Measurements from ENCODE around the gene TATDN3. TPM values are rescaled to one million over a fixed set of nuclear protein-coding genes. Genes with fewer than 3 reads are reported as not detected.

Gene TATDN3
- total and polyA plus RNA-seq, 9 of the 15 experiments (the other 6 are each of a cell fraction or from before 2014, with no cell fraction given): 18.3 to 79.9 (median 28.2) TPM

DNA sequence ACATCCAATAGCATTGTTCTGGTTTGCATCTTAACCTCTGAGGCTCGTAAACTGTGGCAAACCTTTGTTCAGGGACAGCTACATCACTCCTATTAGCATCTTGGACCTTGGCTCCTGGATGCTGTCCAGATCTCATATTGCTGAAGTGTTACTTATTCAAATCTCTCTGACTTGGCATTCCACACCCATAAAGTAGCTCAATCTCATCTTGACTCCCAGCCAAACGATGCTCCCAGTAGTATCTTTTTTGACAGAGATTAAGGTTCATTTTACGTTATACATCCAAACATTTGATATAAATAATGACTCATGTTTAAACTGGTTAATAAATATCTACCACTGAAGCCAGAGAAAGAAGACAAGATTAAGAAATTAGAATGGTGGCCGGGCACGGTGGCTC, 62.0 kb downstream of the TATDN3 start:
- DNase-seq (ENCODE audit: extremely low read depth in 1 of 4, low spot score in 3 of 4): no peak
- Histone ChIP-seq H3K36me3 (ENCODE audit: control insufficient read depth, insufficient read depth, low read length) (no peaks in the 10 kb centered on the region), H2AFZ (ENCODE audit: low read depth, low read length) (no peak overlapping the region), H3K4me1 (replicated peaks in 1 of 2; ENCODE audit: control insufficient read depth in 2 of 2, insufficient read depth in 2 of 2, low read length in 2 of 2) (peaks cover 7 to 18% of the 10 kb centered on the region in 2 experiments; a peak in 4 of 5 replicates), H3K4me2 (ENCODE audit: insufficient read depth, low read length) (no peak overlapping the region), H3K79me2 (ENCODE audit: control insufficient read depth, insufficient read depth, low read length) (peaks cover 12% of the 10 kb centered on the region), H3K4me3 (no peak overlapping the region), H3K9me1 (ENCODE audit: control insufficient read depth, insufficient read depth, low read length) (no peaks in the 10 kb centered on the region), H3K27ac (ENCODE audit: extremely low read depth, low read depth, low read length) (no peak overlapping the region), H3K9ac (ENCODE audit: insufficient read depth in 1 of 2, low read depth in 2 of 2, low read length in 2 of 2) (no peak overlapping the region), H4K20me1 (replicated peaks; ENCODE audit: control insufficient read depth, insufficient read depth, low read length) (0 out of 2 replicates have a peak, but pooled peaks cover under 1% of the 10 kb centered on the region), H3K27me3 (ENCODE audit: control insufficient read depth in 2 of 2, insufficient read depth in 2 of 2, low read length in 2 of 2) (no peaks in the 10 kb centered on the region), H3K9me3 (replicated peaks; ENCODE audit: control insufficient read depth, insufficient read depth, low read depth, low read length) (no peaks in the 10 kb centered on the region)
- WGBS (ENCODE audit: insufficient coverage, low coverage, missing lambda C conversion rate): 58% methylated on average over 5 of the region's 5 CpGs
- no peak for FAIRE-seq
- no TSS peak for BruUV-seq (replicated peaks)
- no peak for ATAC-seq
- ChIA-PET POLR2A (no interaction called here), CTCF (ENCODE audit: low intra/inter-chr PET ratio) (no interaction called here)
- TF ChIP-seq, protein P1, sequence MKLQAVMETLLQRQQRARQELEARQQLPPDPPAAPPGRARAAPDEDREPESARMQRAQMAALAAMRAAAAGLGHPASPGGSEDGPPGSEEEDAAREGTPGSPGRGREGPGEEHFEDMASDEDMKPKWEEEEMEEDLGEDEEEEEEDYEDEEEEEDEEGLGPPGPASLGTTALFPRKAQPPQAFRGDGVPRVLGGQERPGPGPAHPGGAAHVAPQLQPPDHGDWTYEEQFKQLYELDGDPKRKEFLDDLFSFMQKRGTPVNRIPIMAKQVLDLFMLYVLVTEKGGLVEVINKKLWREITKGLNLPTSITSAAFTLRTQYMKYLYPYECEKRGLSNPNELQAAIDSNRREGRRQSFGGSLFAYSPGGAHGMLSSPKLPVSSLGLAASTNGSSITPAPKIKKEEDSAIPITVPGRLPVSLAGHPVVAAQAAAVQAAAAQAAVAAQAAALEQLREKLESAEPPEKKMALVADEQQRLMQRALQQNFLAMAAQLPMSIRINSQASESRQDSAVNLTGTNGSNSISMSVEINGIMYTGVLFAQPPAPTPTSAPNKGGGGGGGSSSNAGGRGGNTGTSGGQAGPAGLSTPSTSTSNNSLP (IDR thresholded peaks at IDR 0.05; ENCODE audit: borderline replicate concordance, low read depth, low read length): no peak
- no peak for TF ChIP-seq FOXK2 (conservative IDR thresholded peaks at IDR 0.05 in 1 of 2, IDR thresholded peaks at IDR 0.05 in 1 of 2; ENCODE audit: low read depth in 2 of 2)
- in situ Hi-C loops (cut with MboI): no loop called here
- intact Hi-C loops (cut with micrococcal nuclease): no loop called here

DNA sequence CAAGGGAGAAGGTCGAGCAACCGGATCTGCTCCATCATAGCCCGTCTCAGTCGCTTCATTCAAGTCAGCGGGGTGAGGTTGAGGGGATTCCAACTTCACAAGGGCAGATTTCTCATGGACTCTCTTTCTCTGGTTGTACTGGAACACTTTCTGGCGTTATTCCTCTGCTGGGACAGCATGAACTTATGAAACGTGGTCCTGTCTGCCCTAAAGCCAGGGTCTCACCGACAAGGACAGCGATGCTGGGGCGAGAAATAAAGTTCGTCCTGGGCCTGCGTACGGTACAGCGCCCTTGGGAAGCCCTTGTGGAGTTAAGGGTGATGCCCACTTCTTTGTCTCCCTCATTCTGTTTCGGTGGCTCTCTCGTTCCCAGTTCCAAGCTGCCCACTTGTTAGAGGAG, 65.1 kb downstream of the TATDN3 start:
- ATAC-seq: no peak
- no peak for FAIRE-seq
- Histone ChIP-seq H3K4me2 (ENCODE audit: insufficient read depth, low read length) (peak overlapping the region; percentile 97), H3K9ac (ENCODE audit: insufficient read depth in 1 of 2, low read depth in 2 of 2, low read length in 2 of 2) (peak overlapping the region in 1 of 2 experiments; percentile 59; a peak in 2 of 4 replicates), H4K20me1 (replicated peaks; ENCODE audit: control insufficient read depth, insufficient read depth, low read length) (peaks cover 13% of the 10 kb centered on the region; the same call in 1 of the 2 replicates), H3K27ac (ENCODE audit: extremely low read depth, low read depth, low read length) (peak overlapping the region; percentile 85; the same call in 2 of the 3 replicates), H3K79me2 (ENCODE audit: control insufficient read depth, insufficient read depth, low read length) (peaks cover 36% of the 10 kb centered on the region), H3K27me3 (ENCODE audit: control insufficient read depth in 2 of 2, insufficient read depth in 2 of 2, low read length in 2 of 2) (no peaks in the 10 kb centered on the region), H3K4me3 (peak overlapping the region; percentile 69; the same call in 1 of the 2 replicates), H2AFZ (ENCODE audit: low read depth, low read length) (no peak overlapping the region), H3K9me3 (replicated peaks; ENCODE audit: control insufficient read depth, insufficient read depth, low read depth, low read length) (no peaks in the 10 kb centered on the region), H3K36me3 (ENCODE audit: control insufficient read depth, insufficient read depth, low read length) (no peaks in the 10 kb centered on the region), H3K9me1 (ENCODE audit: control insufficient read depth, insufficient read depth, low read length) (no peaks in the 10 kb centered on the region), H3K4me1 (replicated peaks in 1 of 2; ENCODE audit: control insufficient read depth in 2 of 2, insufficient read depth in 2 of 2, low read length in 2 of 2) (peaks cover 25 to 31% of the 10 kb centered on the region in 2 experiments; a peak in 4 of 5 replicates)
- POLR2A ChIA-PET: interaction anchor here (1.5 kb wide), 1 partner anchor 8 kb away, joined by 12 read pairs; the partner anchor contains the start of gene SPATA45
- DNase-seq (ENCODE audit: extremely low read depth in 1 of 4, low spot score in 3 of 4): no peak
- in situ Hi-C loops (cut with MboI): no loop called here
- WGBS (ENCODE audit: insufficient coverage, low coverage, missing lambda C conversion rate): 84% methylated on average over 16 of the region's 16 CpGs
- BruUV-seq (replicated peaks): no TSS peak
- intact Hi-C loops (cut with micrococcal nuclease): loop anchor here (5.0 kb wide), 1 partner anchor 61 kb away; no protein-coding TSS in a partner anchor
- CTCF ChIA-PET (ENCODE audit: low intra/inter-chr PET ratio): no interaction called here
- TF ChIP-seq FOXJ3 (CRISPR knock-in tag; IDR thresholded peaks at IDR 0.05): no peak
- TF ChIP-seq, protein P2, sequence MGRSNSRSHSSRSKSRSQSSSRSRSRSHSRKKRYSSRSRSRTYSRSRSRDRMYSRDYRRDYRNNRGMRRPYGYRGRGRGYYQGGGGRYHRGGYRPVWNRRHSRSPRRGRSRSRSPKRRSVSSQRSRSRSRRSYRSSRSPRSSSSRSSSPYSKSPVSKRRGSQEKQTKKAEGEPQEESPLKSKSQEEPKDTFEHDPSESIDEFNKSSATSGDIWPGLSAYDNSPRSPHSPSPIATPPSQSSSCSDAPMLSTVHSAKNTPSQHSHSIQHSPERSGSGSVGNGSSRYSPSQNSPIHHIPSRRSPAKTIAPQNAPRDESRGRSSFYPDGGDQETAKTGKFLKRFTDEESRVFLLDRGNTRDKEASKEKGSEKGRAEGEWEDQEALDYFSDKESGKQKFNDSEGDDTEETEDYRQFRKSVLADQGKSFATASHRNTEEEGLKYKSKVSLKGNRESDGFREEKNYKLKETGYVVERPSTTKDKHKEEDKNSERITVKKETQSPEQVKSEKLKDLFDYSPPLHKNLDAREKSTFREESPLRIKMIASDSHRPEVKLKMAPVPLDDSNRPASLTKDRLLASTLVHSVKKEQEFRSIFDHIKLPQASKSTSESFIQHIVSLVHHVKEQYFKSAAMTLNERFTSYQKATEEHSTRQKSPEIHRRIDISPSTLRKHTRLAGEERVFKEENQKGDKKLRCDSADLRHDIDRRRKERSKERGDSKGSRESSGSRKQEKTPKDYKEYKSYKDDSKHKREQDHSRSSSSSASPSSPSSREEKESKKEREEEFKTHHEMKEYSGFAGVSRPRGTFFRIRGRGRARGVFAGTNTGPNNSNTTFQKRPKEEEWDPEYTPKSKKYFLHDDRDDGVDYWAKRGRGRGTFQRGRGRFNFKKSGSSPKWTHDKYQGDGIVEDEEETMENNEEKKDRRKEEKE (IDR thresholded peaks at IDR 0.05; ENCODE audit: borderline replicate concordance in 1 of 2, control insufficient read depth in 1 of 2, low read depth in 2 of 2, low read length in 1 of 2): no peak
- TF ChIP-seq, protein P3, sequence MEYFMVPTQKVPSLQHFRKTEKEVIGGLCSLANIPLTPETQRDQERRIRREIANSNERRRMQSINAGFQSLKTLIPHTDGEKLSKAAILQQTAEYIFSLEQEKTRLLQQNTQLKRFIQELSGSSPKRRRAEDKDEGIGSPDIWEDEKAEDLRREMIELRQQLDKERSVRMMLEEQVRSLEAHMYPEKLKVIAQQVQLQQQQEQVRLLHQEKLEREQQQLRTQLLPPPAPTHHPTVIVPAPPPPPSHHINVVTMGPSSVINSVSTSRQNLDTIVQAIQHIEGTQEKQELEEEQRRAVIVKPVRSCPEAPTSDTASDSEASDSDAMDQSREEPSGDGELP (CRISPR knock-in tag; IDR thresholded peaks at IDR 0.05; ENCODE audit: borderline replicate concordance): no peak
